ENCODE data around the gene MPO. TPM values are rescaled to one million over a fixed set of nuclear protein-coding genes. Genes with fewer than 3 reads are reported as not detected.

Gene MPO
- total and polyA plus RNA-seq, 2 of the 8 experiments (the other 6 are each of a cell fraction or from before 2014, with no cell fraction given) = 0.06 to 0.74 TPM

- Histone ChIP-seq H2BK5ac (ENCODE audit: low read depth, low read length) (no peak overlapping the region), H2AK5ac (ENCODE audit: low read depth, low read length) (no peak overlapping the region), H4K5ac (ENCODE audit: insufficient read length, low read depth, low read length) (no peak overlapping the region), H3K4me1 (replicated peaks in 1 of 4; ENCODE audit: control insufficient read depth in 3 of 4, insufficient read depth in 4 of 4, low read length in 3 of 4) (no peaks in the 10 kb centered on the region), H2AFZ (ENCODE audit: low read length) (no peak overlapping the region), H4K8ac (ENCODE audit: extremely low read depth, insufficient read depth, low read length) (peak overlapping the region; percentile 16; the same call in 1 of the 2 replicates), H2BK20ac (ENCODE audit: low read length) (no peak overlapping the region), H3K4ac (replicated peaks; ENCODE audit: insufficient read length, low read depth, low read length) (no peak overlapping the region), H3K36me3 (ENCODE audit: control insufficient read depth in 2 of 4, insufficient read depth in 4 of 4, low read length in 3 of 4) (no peaks in the 10 kb centered on the region), H2BK120ac (replicated peaks; ENCODE audit: low read depth, low read length) (no peak overlapping the region), H3K27me3 (replicated peaks in 1 of 4; ENCODE audit: control insufficient read depth in 3 of 4, extremely low read depth in 1 of 4, insufficient read depth in 3 of 4, low read length in 3 of 4) (no peaks in the 10 kb centered on the region; a peak in 1 of 7 replicates), H3K23me2 (ENCODE audit: low read depth, low read length) (no peaks in the 10 kb centered on the region), H3K27ac (ENCODE audit: low read depth, low read length) (no peak overlapping the region), H2BK15ac (ENCODE audit: low read length) (no peak overlapping the region), H3K9ac (replicated peaks in 1 of 4; ENCODE audit: extremely low read depth in 1 of 4, low read depth in 3 of 4, low read length in 3 of 4) (no peak overlapping the region), H3K56ac (replicated peaks; ENCODE audit: insufficient read length, low read depth, low read length) (no peak overlapping the region), H2BK12ac (ENCODE audit: low read depth, low read length) (no peak overlapping the region), H4K20me1 (replicated peaks in 1 of 2; ENCODE audit: control insufficient read depth in 1 of 2, insufficient read depth in 2 of 2, low read length in 2 of 2) (no peaks in the 10 kb centered on the region), H3K9me3 (ENCODE audit: insufficient read depth in 2 of 2, low read depth in 1 of 2, low read length in 1 of 2) (no peaks in the 10 kb centered on the region), H3K18ac (ENCODE audit: extremely low read depth, low read length) (no peak overlapping the region), H3K4me2 (ENCODE audit: insufficient read depth in 1 of 2, low read depth in 2 of 2, low read length in 2 of 2) (no peak overlapping the region), H3K4me3 (ENCODE audit: extremely low read depth in 1 of 4, insufficient read depth in 2 of 4, low read depth in 3 of 4, low read length in 4 of 4) (no peak overlapping the region), H3K23ac (ENCODE audit: insufficient read length) (no peak overlapping the region), H3K14ac (ENCODE audit: insufficient read length) (no peak overlapping the region), H4K91ac (replicated peaks; ENCODE audit: insufficient read length, low read length) (no peak overlapping the region), H3K79me1 (ENCODE audit: low read depth, low read length) (no peaks in the 10 kb centered on the region), H3K79me2 (ENCODE audit: control insufficient read depth in 1 of 2, insufficient read depth in 2 of 2, low read length in 2 of 2) (no peaks in the 10 kb centered on the region)
- CTCF ChIA-PET (ENCODE audit: partially characterized antibody) = interaction anchor here (1.0 to 2.6 kb wide), 8 partner anchors 10 to 54 kb away, joined by 3 to 9 read pairs (median 6); partner anchors contain the start of gene MPO
- WGBS, 2 experiments (ENCODE audit: extremely low coverage in 1 of 2, insufficient coverage in 1 of 2, insufficient read length in 1 of 2, insufficient replicate concordance in 2 of 2, low coverage in 1 of 2, low lambda C conversion rate in 2 of 2, missing lambda C conversion rate in 1 of 2) = 84% methylated on average over 9 of the region's 9 CpGs; no CpG with 5 or more reads in 1 of the 2 experiments
- DNase-seq (ENCODE audit: low read depth in 1 of 2, low spot score in 2 of 2) (no peak), FAIRE-seq (no peak)
- POLR2A ChIA-PET (ENCODE audit: partially characterized antibody) = interaction anchor here (1.1 kb wide), 1 partner anchor 245 kb away, joined by 5 read pairs; the partner anchor contains the start of gene MTMR4
- TF ChIP-seq HDAC2 (IDR thresholded peaks at IDR 0.05; ENCODE audit: borderline replicate concordance in 1 of 2, low read depth in 2 of 2, low read length in 2 of 2) (no peak), POLR2AphosphoS5 (IDR thresholded peaks at IDR 0.05; ENCODE audit: low read depth, low read length) (no peak), SIN3A (conservative IDR thresholded peaks at IDR 0.05 in 1 of 2, IDR thresholded peaks at IDR 0.05 in 1 of 2; ENCODE audit: low read depth in 1 of 2, low read length in 2 of 2) (no peak), TCF12 (IDR thresholded peaks at IDR 0.05; ENCODE audit: low read depth, low read length) (no peak), CHD2 (IDR thresholded peaks at IDR 0.05; ENCODE audit: low read length) (no peak), SP1 (IDR thresholded peaks at IDR 0.05; ENCODE audit: low read depth, low read length) (no peak), HDAC6 (IDR thresholded peaks at IDR 0.05; ENCODE audit: low read depth, low read length) (no peak), TBP (IDR thresholded peaks at IDR 0.05; ENCODE audit: low read depth, low read length) (no peak), ATF3 (IDR thresholded peaks at IDR 0.05; ENCODE audit: insufficient read depth, low read depth, low read length) (no peak), ASH2L (IDR thresholded peaks at IDR 0.05; ENCODE audit: low read length) (no peak), FOSL1 (IDR thresholded peaks at IDR 0.05; ENCODE audit: insufficient read depth, low read depth, low read length) (no peak), GTF2F1 (IDR thresholded peaks at IDR 0.05; ENCODE audit: borderline replicate concordance, low read depth, low read length) (no peak)
These were observed 11.0 kb downstream of the MPO start for GRCh38 chr17:58269557-58270291.
